Germinal center (tissue), 1 donor: ENCODE results near the gene S1PR4.

Experiments
- DNase-seq: peaks from one replicate; pipeline ENCODE4 v3.0.0; 2012; ENCODE audit warnings: mixed read lengths, low spot score

The S1PR4 gene

DNA sequence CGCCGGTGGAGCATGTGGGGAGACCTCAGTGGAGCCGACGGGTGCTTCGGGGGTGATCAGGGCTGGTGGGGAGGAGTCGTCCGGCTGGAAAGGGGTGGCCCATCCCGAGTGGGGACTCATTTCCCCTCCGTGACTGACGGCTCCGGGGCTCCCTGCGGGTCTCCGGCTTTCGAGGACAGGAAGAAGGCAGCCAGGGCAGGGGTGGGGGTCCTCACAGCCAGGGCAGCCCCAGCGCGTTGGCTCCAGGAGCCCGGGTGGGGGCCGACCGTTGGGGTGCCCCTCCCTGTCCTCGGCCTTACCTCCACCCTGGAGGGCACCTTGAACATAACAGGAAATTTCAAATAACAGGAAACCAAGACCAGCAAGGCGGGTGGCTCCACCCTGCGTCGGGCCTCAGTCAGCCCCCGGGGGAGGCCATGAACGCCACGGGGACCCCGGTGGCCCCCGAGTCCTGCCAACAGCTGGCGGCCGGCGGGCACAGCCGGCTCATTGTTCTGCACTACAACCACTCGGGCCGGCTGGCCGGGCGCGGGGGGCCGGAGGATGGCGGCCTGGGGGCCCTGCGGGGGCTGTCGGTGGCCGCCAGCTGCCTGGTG, at the start of gene S1PR4:
Gene S1PR4 (plus strand): TSS at position 393 of the 596 bp plus-strand sequence. CDS start 24 bp downstream, at position 417.
- DNase-seq = peak; percentile 83

GRCh38 chr19:3129112-3129511, 49.5 kb upstream of the S1PR4 start:
- no peak for DNase-seq

GRCh38 chr19:3131168-3131567, 47.4 kb upstream of the S1PR4 start:
- no peak for DNase-seq

- DNase-seq = peak; percentile 32
These were observed 45.4 kb upstream of the S1PR4 start for GRCh38 chr19:3132971-3133792.

DNA sequence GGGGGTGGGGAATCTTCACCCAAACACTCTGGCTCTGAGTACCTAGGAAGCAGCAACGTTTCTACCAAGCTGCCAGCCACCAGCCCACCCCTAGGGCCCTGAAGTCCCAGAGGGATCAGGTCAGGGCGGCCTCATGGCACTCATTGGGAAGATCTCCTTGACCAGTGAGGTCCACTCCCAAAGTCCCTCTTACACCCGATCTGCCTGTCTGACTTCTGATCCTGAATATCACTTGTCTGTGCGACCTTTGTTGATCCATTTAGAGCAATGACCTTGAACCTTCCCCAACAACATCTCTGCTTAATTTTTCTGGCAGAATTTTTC, 44.8 kb upstream of the S1PR4 start:
- DNase-seq = no peak

DNA sequence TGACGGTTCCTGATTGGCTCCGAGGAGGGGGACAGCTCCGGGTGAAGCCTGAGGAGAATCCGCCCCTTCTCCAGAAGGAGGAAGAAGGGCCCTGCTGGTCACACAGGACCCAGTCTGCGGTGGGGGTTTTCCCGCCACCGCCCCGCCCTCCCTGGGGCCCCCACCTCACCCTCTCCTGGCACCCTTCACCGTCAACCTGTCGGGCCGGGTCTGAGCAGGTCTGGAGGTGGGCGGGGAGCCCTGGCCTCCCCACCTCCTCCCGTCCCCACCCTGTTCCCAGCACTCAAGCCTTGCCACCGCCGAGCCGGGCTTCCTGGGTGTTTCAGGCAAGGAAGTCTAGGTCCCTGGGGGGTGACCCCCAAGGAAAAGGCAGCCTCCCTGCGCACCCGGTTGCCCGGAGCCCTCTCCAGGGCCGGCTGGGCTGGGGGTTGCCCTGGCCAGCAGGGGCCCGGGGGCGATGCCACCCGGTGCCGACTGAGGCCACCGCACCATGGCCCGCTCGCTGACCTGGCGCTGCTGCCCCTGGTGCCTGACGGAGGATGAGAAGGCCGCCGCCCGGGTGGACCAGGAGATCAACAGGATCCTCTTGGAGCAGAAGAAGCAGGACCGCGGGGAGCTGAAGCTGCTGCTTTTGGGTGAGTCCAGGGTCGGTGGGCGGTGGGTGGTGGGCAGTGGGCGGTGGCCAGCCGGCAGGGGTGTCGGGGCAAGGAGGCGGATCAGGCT, 42.4 kb upstream of the S1PR4 start, which contains the start of gene GNA15:
Gene GNA15 (plus strand): TSS at position 73 of the 723 bp plus-strand sequence. CDS start 418 bp downstream, at position 491.
- DNase-seq = no peak

GRCh38 chr19:3136684-3137055, 41.9 kb upstream of the S1PR4 start:
- DNase-seq = no peak

GRCh38 chr19:3137119-3137518, 41.5 kb upstream of the S1PR4 start:
- no peak for DNase-seq

DNA sequence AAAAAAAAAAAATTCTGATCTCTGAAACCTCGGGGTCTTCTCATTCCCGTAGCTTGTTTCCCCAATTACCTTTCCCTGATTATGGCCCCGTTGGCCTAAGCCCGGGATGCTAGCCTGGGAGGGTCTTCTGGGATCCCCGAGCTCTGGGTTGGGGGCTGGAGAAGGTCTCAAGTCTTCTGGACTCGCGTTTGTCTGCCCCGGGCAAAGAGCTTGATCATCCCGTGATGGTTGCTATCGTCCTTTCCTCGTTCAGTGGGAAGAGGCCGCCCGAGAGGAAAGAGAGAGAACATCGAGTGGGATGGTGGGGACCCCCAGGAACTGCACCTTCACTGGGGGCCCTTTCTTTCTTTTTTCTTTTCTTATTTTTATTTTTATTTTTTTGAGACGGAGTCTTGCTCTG, 40.3 kb upstream of the S1PR4 start:
- no peak for DNase-seq

- DNase-seq = no peak
These were observed 37.9 kb upstream of the S1PR4 start for GRCh38 chr19:3140667-3141038.

DNA sequence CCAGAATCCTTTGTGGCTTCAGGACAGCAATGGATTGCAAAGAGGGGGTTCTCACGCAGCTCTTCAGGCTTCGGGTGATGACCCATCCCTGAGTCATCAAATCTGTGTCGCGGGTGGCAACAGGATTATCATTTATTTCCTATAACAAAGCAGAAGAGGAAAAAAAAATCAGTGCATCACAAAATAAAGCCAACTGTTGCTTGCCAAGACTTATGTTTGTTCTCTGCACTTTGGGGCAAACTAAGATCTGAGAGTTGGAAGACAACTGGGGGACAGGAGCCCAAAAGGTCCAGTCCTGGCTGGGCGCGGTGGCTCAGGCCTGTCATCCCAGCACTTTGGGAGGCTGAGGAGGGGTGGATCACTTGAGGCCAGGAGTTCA, 36.3 kb upstream of the S1PR4 start:
- no peak for DNase-seq

DNA sequence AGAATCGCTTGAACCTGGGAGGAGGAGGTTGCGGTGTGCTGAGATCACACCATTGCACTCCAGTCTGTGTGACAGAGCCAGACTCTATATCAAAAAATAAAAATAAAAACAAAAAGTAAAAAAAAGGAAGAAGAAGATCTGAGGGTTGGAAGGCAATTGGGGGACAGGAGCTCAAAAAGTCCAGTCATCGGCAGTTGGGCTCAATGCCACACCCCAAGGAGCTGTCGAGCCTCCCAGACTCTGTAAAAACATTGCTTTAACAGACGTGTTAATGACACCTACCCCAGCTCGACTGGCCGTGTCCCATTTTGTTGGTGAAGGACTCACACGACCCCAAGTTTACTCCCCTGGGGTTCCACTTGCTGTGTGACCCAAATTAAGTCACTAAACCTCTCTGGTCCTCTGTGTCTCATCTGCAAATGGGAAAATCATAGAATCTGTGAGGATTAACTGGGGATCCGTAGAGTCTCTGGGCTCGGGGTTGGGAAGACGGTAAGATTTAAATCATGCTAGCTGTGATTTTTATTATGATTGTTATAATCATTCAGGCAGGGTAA, 35.7 kb upstream of the S1PR4 start:
- DNase-seq = no peak

- peak; percentile 17 for DNase-seq
These were observed 32.5 kb upstream of the S1PR4 start for GRCh38 chr19:3145909-3146676.

- DNase-seq = peak; percentile 44
These were observed 31.9 kb upstream of the S1PR4 start for GRCh38 chr19:3146677-3147100.

- DNase-seq = no peak
These were observed 30.1 kb upstream of the S1PR4 start for GRCh38 chr19:3148503-3148902.

- no peak for DNase-seq
These were observed 29.5 kb upstream of the S1PR4 start for GRCh38 chr19:3149089-3149488.

GRCh38 chr19:3149526-3150505, 28.8 kb upstream of the S1PR4 start:
- no peak for DNase-seq

DNA sequence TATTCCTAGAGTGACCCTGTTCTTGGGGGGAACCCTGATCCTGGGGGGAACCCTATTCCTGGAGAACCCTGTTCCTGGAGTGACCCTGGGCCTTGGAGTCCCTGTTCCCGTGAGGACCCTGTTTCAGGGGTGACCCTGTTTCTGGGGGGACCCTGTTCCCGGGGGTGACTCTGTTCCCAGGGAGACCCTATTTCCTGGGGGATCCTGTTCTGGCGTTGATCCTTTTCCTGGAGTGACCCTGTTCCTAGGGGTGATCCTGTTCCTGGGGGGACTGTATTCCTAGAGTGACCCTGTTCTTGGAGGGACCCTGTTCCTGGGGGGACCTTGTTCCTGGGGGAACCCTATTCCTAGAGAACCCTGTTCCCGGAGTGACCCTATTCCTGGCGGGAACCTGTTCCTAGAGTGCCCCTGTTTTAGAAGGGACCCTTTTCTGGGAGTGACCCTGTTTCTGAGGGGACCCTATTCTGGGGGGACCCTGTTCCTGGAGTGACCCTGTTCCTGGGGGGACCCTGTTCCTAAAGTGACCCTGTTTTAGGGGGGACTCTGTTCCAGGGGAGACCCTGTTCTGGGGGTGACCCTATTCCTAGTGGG, 27.7 kb upstream of the S1PR4 start:
- no peak for DNase-seq

DNA sequence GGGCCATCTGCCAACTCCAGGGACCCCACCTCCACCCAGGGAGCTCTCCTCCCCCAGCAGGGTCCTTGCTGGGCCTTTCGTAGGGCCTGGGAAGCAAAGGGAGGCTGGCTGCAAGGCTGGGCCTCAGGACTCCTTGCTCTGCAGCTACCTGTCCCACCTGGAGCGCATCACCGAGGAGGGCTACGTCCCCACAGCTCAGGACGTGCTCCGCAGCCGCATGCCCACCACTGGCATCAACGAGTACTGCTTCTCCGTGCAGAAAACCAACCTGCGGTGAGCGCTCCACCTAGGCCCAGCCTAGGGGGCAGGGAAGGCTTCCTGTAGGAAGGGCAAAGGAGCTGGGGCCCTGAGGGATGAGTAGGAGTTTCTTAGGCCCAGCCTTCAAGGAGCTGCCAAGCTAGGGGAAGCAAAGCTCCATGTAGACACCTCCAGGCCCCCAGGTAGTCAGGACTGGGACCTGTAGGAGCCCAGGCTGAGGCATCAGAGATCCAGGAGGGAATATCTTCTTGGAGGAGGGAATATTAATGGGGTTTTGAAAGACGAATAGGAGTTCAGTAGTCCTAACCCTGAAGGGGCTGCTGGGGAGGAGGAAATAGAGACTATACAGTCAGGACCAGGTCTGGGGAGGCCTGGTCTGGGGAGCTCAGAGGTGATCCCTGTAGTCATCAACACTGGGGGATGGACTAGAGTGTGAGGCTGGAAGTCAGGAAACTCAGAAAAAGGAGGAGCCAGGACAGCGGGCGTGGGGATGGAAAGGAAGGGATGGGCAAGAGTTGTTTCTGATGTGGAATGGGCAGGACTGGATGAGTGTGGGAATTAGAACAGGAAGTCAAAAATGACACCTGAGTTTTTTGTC, 26.8 kb upstream of the S1PR4 start:
- DNase-seq = no peak

DNA sequence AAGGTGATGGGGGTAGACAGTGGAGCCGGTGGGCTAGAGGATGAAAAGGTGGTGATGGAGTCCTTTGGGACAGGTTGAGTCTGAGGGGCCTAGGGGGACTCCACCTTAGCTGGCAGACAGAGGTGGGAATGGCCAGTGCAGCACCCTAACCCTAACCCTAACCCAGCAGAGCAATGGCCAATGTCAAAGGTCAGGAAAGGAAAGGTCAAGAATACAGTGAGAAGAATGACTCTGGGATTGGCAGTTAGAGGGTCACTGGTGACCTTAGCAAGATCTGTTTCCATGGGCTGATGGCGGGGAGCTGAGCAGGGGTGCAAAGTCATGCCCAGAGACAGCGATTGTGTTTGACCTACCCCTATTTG, 26.2 kb upstream of the S1PR4 start:
- no peak for DNase-seq
